TTC549 (cell line): ENCODE results near the gene PCYT2.

Source experiments
- FAIRE-seq: peaks from 2 replicates; lab custom pipeline; 2012; peaks lifted over from hg19 to GRCh38; lab: Jason Lieb, UNC

PCYT2 gene

GRCh38 chr17:81912441-81913309 lies 1.5 kb upstream of the PCYT2 start:
- no peak for FAIRE-seq

- no peak for FAIRE-seq
Observed at GRCh38 chr17:81911969-81912368, 770 bp upstream of the PCYT2 start.

GRCh38 chr17:81910840-81911276 lies 341 bp downstream of the PCYT2 start:
- FAIRE-seq = no peak

- no peak for FAIRE-seq
Observed at GRCh38 chr17:81909966-81910839, 996 bp downstream of the PCYT2 start.

GRCh38 chr17:81909231-81909630 lies 2.0 kb downstream of the PCYT2 start:
- FAIRE-seq = no peak

GRCh38 chr17:81908793-81909192 lies 2.4 kb downstream of the PCYT2 start:
- FAIRE-seq = no peak

- no peak for FAIRE-seq
Observed at GRCh38 chr17:81907219-81908145, 3.7 kb downstream of the PCYT2 start.

GRCh38 chr17:81906476-81907218 lies 4.6 kb downstream of the PCYT2 start:
- FAIRE-seq = no peak

- FAIRE-seq = no peak
Observed at GRCh38 chr17:81905993-81906392, 5.2 kb downstream of the PCYT2 start.

- no peak for FAIRE-seq
Observed at GRCh38 chr17:81905424-81905875, 5.7 kb downstream of the PCYT2 start.

GRCh38 chr17:81904600-81905423 lies 6.4 kb downstream of the PCYT2 start:
- no peak for FAIRE-seq

GRCh38 chr17:81903896-81904599 lies 7.2 kb downstream of the PCYT2 start:
- no peak for FAIRE-seq

GRCh38 chr17:81903415-81903831 lies 7.8 kb downstream of the PCYT2 start:
- FAIRE-seq = no peak

GRCh38 chr17:81902653-81903414 lies 8.4 kb downstream of the PCYT2 start:
- FAIRE-seq = no peak

- no peak for FAIRE-seq
Observed at GRCh38 chr17:81902023-81902652, 9.1 kb downstream of the PCYT2 start, which contains the start of gene NPB. NPB (plus strand) TSS chr17:81902238; CDS start chr17:81902278, 40 bp downstream.

GRCh38 chr17:81901167-81902022 lies 9.8 kb downstream of the PCYT2 start:
- FAIRE-seq = no peak

GRCh38 chr17:81900181-81900820 lies 10.9 kb downstream of the PCYT2 start:
- FAIRE-seq = no peak
